ENCODE data around the gene YBX3. TPM values are rescaled to one million over a fixed set of nuclear protein-coding genes. Genes with fewer than 3 reads are reported as not detected.

YBX3 gene
- polyA plus RNA-seq, 1 donor from 2014 or later = 3.4 TPM

GRCh38 chr12:10669533-10669932, 53.6 kb downstream of the YBX3 start:
- Histone ChIP-seq H3K27ac (ENCODE audit: low read length) (no peak overlapping the region), H3K4me3 (ENCODE audit: low read length) (no peak overlapping the region), H3K27me3 (ENCODE audit: insufficient read depth, low read depth, low read length) (peaks cover 9% of the 10 kb centered on the region), H3K9me3 (ENCODE audit: low read length) (no peaks in the 10 kb centered on the region), H3K79me2 (replicated peaks; ENCODE audit: insufficient read depth, low read length) (no peaks in the 10 kb centered on the region), H3K36me3 (ENCODE audit: insufficient read depth, low read length) (no peaks in the 10 kb centered on the region), H3K9ac (ENCODE audit: low read length) (no peak overlapping the region), H3K4me2 (ENCODE audit: low read length) (no peak overlapping the region), H3F3A (ENCODE audit: insufficient read depth, low read length, poor library complexity, severe bottlenecking) (no peaks in the 10 kb centered on the region), H4K20me1 (ENCODE audit: insufficient read depth) (no peaks in the 10 kb centered on the region), H2AFZ (ENCODE audit: low read depth, low read length) (no peak overlapping the region), H3K9me2 (ENCODE audit: insufficient read depth, low read length) (no peaks in the 10 kb centered on the region)
- no peak for TF ChIP-seq EP300 (conservative IDR thresholded peaks at IDR 0.05; ENCODE audit: poor library complexity, severe bottlenecking)
- TF ChIP-seq MXI1 (conservative IDR thresholded peaks at IDR 0.05; ENCODE audit: poor library complexity, severe bottlenecking) = no peak
- TF ChIP-seq TAF1 (IDR thresholded peaks at IDR 0.05; ENCODE audit: low read depth) = no peak

GRCh38 chr12:10668526-10668925, 54.6 kb downstream of the YBX3 start:
- Histone ChIP-seq H3K4me2 (ENCODE audit: low read length) (no peak overlapping the region), H3F3A (ENCODE audit: insufficient read depth, low read length, poor library complexity, severe bottlenecking) (no peaks in the 10 kb centered on the region), H2AFZ (ENCODE audit: low read depth, low read length) (no peak overlapping the region), H3K4me3 (ENCODE audit: low read length) (no peak overlapping the region), H3K9me2 (ENCODE audit: insufficient read depth, low read length) (no peaks in the 10 kb centered on the region), H3K27ac (ENCODE audit: low read length) (no peak overlapping the region), H3K9me3 (ENCODE audit: low read length) (no peaks in the 10 kb centered on the region), H3K36me3 (ENCODE audit: insufficient read depth, low read length) (no peaks in the 10 kb centered on the region), H3K27me3 (ENCODE audit: insufficient read depth, low read depth, low read length) (peaks cover 3% of the 10 kb centered on the region), H3K79me2 (replicated peaks; ENCODE audit: insufficient read depth, low read length) (no peaks in the 10 kb centered on the region), H3K9ac (ENCODE audit: low read length) (no peak overlapping the region), H4K20me1 (ENCODE audit: insufficient read depth) (no peaks in the 10 kb centered on the region)
- no peak for TF ChIP-seq CTCF (IDR thresholded peaks at IDR 0.05; ENCODE audit: poor library complexity, severe bottlenecking)
- TF ChIP-seq TAF1 (IDR thresholded peaks at IDR 0.05; ENCODE audit: low read depth) = no peak
- TF ChIP-seq REST (IDR thresholded peaks at IDR 0.05; ENCODE audit: borderline replicate concordance) = no peak
- no peak for TF ChIP-seq SMC3 (conservative IDR thresholded peaks at IDR 0.05; ENCODE audit: poor library complexity)

- no peaks in the 10 kb centered on the region for H3K9me2 ChIP-seq (ENCODE audit: insufficient read depth, low read length)
- no peak overlapping the region for H3K4me3 ChIP-seq (ENCODE audit: low read length)
- no peaks in the 10 kb centered on the region for H3K27me3 ChIP-seq (ENCODE audit: insufficient read depth, low read depth, low read length)
- H3K4me2 ChIP-seq (ENCODE audit: low read length) = no peak overlapping the region
- no peaks in the 10 kb centered on the region for H3K79me2 ChIP-seq (replicated peaks; ENCODE audit: insufficient read depth, low read length)
- H2AFZ ChIP-seq (ENCODE audit: low read depth, low read length) = no peak overlapping the region
- H3K36me3 ChIP-seq (ENCODE audit: insufficient read depth, low read length) = no peaks in the 10 kb centered on the region
- H3K9ac ChIP-seq (ENCODE audit: low read length) = no peak overlapping the region
- TF ChIP-seq CTCF (IDR thresholded peaks at IDR 0.05; ENCODE audit: poor library complexity, severe bottlenecking) (no peak), MXI1 (conservative IDR thresholded peaks at IDR 0.05; ENCODE audit: poor library complexity, severe bottlenecking) (no peak), EZH2 (IDR thresholded peaks at IDR 0.05; ENCODE audit: borderline replicate concordance, insufficient read depth, low read length, poor library complexity, severe bottlenecking) (no peak), TAF1 (IDR thresholded peaks at IDR 0.05; ENCODE audit: low read depth) (no peak), REST (IDR thresholded peaks at IDR 0.05; ENCODE audit: borderline replicate concordance) (no peak), RAD21 (conservative IDR thresholded peaks at IDR 0.05) (no peak), SMC3 (conservative IDR thresholded peaks at IDR 0.05; ENCODE audit: poor library complexity) (no peak), EP300 (conservative IDR thresholded peaks at IDR 0.05; ENCODE audit: poor library complexity, severe bottlenecking) (no peak), POLR2AphosphoS5 (IDR thresholded peaks at IDR 0.05) (no peak)
- no peaks in the 10 kb centered on the region for H4K20me1 ChIP-seq (ENCODE audit: insufficient read depth)
- no peaks in the 10 kb centered on the region for H3F3A ChIP-seq (ENCODE audit: insufficient read depth, low read length, poor library complexity, severe bottlenecking)
- no peaks in the 10 kb centered on the region for H3K9me3 ChIP-seq (ENCODE audit: low read length)
- H3K27ac ChIP-seq (ENCODE audit: low read length) = no peak overlapping the region
Observed at GRCh38 chr12:10667581-10667980, 55.5 kb downstream of the YBX3 start.

Measured in neural cell (in vitro differentiated cells).